Fibroblast of upper back skin (primary cell): ENCODE results near the gene ANKRD10.
"Not testable (repeated sequence)": the region's sequence is repeated elsewhere in the genome, so short reads cannot be mapped to it uniquely, and the experiment has no call there.

Experiments used
- DNase-seq: peaks from one replicate; pipeline ENCODE4 v3.0.0-alpha.2; 2013

The ANKRD10 gene

GRCh38 chr13:110915057-110915873 is at the start of gene ANKRD10:
Gene ANKRD10 (minus strand): TSS chr13:110915069. CDS start chr13:110914934, 135 bp downstream.
- peak; percentile 99 for DNase-seq

- DNase-seq: no peak
Measured at GRCh38 chr13:110964229-110965037, 49.6 kb upstream of the ANKRD10 start.

- DNase-seq: no peak
Measured at GRCh38 chr13:110963554-110963970, 48.7 kb upstream of the ANKRD10 start.

- DNase-seq: no peak
Measured at GRCh38 chr13:110961959-110962358, 47.1 kb upstream of the ANKRD10 start.

DNA sequence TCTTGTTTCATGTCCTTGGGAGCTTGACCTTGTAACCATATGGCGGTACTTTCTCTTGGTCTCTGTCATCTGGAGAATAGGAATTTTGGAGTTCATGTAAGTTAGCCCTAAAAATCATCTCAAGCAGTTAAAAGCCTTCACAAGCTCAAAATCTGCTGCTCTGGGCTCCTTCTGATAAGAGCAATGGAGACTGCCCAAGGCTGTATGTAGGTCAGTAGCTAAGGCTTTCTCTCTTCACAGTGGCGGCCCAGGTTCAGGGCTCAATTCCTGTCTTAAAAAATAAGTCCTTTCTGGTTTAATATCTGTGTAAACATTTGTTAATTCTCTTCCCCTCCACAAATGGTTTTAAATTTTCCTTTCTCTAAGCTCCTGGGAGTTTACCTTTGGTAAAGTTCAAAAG is 45.3 kb upstream of the ANKRD10 start:
- no peak for DNase-seq

GRCh38 chr13:110957931-110958330 is 43.1 kb upstream of the ANKRD10 start:
- DNase-seq: no peak

- DNase-seq: no peak
Measured at GRCh38 chr13:110957181-110957884, 42.5 kb upstream of the ANKRD10 start.

- DNase-seq: peak; percentile 53
Measured at GRCh38 chr13:110956216-110956615, 41.3 kb upstream of the ANKRD10 start.

DNA sequence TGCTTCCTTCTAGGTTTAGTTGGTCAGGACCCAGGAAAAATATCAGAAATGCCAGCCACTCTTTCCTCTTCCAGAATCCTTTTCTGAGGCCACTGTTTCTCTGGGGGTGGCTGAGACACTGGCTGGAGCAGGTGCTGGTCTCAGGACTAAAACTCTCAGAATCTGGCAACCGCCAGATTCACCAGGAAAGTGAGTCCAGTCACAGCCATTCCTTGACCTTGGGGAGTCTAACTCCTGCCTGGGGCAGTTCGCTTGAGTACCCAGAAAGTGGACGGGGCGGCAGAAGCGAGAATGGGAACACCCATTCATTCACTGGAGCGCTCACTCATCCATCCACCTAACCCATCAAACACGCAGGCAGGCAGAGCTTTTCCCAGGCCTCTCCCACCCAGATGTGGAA is 40.7 kb upstream of the ANKRD10 start:
- not testable (repeated sequence) for DNase-seq

DNA sequence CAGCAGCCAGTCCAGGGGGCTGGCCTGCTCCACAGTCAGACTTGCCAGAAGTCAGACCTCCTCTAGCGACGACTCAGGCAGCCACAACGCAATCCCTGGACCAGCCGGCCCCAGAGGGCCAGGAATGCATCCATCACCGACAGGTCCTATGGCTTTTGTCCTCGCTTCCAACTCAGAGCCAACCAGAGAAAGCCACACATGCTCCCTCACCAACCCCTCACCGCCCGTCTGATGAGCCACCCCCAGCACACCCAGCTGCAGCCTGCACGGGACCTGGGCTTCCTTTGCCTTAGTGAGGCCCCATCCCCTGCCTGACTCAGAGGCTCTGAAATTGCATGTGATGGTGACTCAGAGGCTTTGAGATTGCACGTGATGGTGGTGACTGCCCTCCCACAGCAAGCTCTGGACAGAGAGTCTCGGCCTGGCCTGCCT is 40.2 kb upstream of the ANKRD10 start:
- DNase-seq: peak; percentile 91

DNA sequence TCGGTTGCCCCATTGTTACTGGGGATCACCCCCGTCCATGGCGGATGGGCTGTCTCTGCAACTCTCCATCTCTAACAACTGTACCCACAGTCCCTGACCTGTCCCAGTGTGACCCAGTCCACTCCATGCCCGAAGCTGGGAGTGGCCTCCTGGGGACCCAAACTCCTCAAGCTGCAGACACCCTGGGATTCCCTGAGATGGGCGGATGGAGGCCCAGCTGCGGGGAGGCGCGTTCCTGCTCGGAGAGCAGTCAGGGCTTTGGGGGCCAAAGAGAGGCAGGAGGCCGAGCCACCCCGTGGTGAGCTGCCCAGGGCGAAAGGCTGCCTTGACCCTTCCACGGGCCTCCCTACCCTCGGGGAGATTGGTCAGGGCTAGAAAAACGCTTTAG is 39.7 kb upstream of the ANKRD10 start:
- not testable (repeated sequence) for DNase-seq

- DNase-seq: no peak
Measured at GRCh38 chr13:110953833-110954532, 39.1 kb upstream of the ANKRD10 start.

- no peak for DNase-seq
Measured at GRCh38 chr13:110953416-110953815, 38.5 kb upstream of the ANKRD10 start.

DNA sequence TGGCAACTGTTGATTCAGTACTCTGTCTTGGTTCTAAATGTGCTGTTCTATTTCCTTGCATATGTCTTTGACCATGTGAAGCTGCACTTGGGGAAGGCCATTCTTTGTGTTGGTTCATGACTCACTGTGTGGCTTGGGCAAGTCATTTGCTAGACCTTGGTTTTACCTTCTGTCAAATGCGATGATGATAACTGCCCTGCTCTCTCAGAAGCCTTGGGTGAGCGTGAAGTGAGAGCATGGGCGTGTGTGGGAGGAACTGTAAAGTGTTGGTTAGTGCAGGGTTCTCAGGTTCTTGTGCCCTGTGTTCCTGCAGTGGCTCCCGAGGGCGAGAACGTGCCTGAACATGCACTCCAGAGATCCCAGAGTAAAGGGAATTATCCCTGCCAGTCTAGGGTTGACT is 37.3 kb upstream of the ANKRD10 start:
- DNase-seq: not testable (repeated sequence)

- DNase-seq: no peak
Measured at GRCh38 chr13:110950819-110951570, 36.1 kb upstream of the ANKRD10 start.

DNA sequence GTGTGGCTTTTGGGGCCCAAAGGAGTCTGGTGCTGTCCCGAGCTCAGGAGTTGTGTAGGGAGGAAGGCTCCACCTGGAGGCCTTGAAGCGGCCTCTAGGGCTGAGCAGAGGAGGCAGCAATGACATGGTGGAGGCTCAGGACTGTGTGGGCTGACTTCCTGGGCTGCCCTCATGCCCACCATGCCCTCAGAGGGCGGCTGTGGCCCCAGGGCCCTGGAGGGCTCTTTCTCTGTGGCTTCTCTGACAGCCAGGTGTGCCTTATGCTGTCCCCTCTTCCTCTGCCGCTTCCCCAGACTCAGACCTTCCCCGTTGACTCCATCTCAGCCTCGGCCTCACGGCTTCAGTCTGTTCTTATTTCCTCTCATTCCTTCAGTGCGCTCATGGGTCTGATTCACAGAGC is 35.5 kb upstream of the ANKRD10 start:
- no peak for DNase-seq

DNA sequence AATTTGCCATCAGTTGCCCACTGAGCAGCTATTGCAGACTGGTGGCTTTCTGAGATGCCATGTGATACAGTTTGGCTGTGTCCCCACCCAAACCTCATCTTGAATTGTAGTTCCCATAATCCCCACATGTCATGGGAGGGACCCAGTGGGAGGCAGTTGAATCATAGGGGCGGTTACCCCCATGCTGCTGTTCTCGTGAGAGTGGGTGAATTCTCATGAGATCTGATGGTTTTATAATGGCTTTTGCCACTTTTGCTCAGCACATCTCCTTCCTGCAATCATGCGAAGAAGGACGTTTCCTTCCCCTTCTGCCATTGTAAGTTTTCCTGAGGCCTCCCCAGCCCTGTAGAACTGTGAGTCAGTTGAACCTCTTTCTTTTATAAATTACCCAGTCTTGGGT is 34.8 kb upstream of the ANKRD10 start:
- no peak for DNase-seq

- no peak for DNase-seq
Measured at GRCh38 chr13:110949116-110949515, 34.2 kb upstream of the ANKRD10 start.

DNA sequence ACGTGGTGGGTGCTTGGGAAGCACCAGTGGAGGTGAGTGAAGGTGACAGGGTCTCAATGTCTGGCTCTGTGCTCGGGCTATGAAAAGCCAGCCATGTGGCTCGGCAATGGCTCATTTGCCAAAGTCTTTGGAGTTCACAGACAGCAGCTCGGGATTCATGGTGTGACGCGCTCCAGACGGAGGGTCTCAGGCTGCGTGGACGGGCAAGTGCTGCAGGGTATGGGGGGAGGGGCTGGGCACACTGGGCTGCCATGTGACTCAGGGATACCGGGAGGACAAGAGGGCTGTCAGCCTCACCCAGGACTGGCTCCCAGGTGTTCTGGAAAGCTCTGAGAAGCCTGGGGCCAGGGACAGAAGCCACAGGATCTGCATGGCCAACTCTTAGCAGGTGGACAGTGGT is 32.5 kb upstream of the ANKRD10 start:
- not testable (repeated sequence) for DNase-seq

- DNase-seq: no peak
Measured at GRCh38 chr13:110945928-110946570, 31.2 kb upstream of the ANKRD10 start.
